Heart left ventricle (tissue), 16 donors: ENCODE results near the gene TBX3. TPM values are rescaled to one million over a fixed set of nuclear protein-coding genes. Genes with fewer than 3 reads are reported as not detected.

ENCODE experiments used
- ATAC-seq, 4 donors: fragments of 200-7000 bp; cut with Tn5 transposase; one replicate each; pipeline ENCODE4 v1.9.1; 2020 to 2022; ENCODE audit warnings: moderate library complexity in 4 of 4, mild to moderate bottlenecking in 3 of 4, moderate number of reproducible peaks in 1 of 4
- DNase-seq, 5 donors: peaks; one replicate each; pipeline ENCODE4 v3.0.0-alpha.2; 2020
- H3K27ac ChIP-seq, 12 donors: fragments of 200-600 bp; sonication (generic) in 4 of 12; one replicate each; pipeline versions ENCODE4 v1.5.0 to v1.8.0; 2016 to 2022; ENCODE audit warnings: mild to moderate bottlenecking in 2 of 12
- H3K27me3 ChIP-seq, 9 donors: fragments of 200-600 bp; sonication (generic) in 2 of 9; one replicate each; pipeline versions ENCODE4 v1.5.1 to v1.8.0; 2016 to 2022; ENCODE audit warnings: mild to moderate bottlenecking in 3 of 9
- H3K36me3 ChIP-seq, 9 donors: fragments of 200-600 bp; sonication (generic) in 2 of 9; one replicate each; pipeline versions ENCODE4 v1.5.0 to v1.8.0; 2018 to 2022; ENCODE audit warnings: mild to moderate bottlenecking in 2 of 9
- H3K4me1 ChIP-seq, 12 donors: fragments of 200-600 bp; sonication (generic) in 4 of 12; one replicate each; pipeline versions ENCODE4 v1.5.0 to v1.8.0; 2016 to 2022; ENCODE audit warnings: mild to moderate bottlenecking in 3 of 12
- H3K4me3 ChIP-seq, 12 donors: fragments of 200-600 bp; sonication (generic) in 4 of 12; one replicate each; pipeline versions ENCODE4 v1.5.0 to v1.8.0; 2017 to 2022; ENCODE audit warnings: mild to moderate bottlenecking in 9 of 12, moderate library complexity in 4 of 12
- H3K9me3 ChIP-seq, 12 donors: fragments of 200-600 bp; sonication (generic) in 4 of 12; one replicate each; pipeline versions ENCODE4 v1.5.0 to v1.8.0; 2016 to 2022; ENCODE audit warnings: mild to moderate bottlenecking in 1 of 12
- POLR2A ChIP-seq, 2 donors: fragments of 450-650 bp; IDR thresholded peaks; one replicate each; pipeline ENCODE4 v1.6.1; 2017; ENCODE audit warnings: antibody characterized with exemption in 2 of 2, mild to moderate bottlenecking in 2 of 2, moderate library complexity in 2 of 2
- WGBS, 4 donors: extraction: QIAGEN DNeasy Blood & Tissue Kit in 2 of 4; methylation state at CpG; one replicate each; pipeline versions ENCODE4 v1.1.5 to v1.1.7; 2013 to 2018; 5-methylcytosine and 5-hydroxymethylcytosine counted together
- intact Hi-C, 10 donors: fragments of 100-400 bp; cut with DNase I; formaldehyde crosslinking; loops; one replicate each; pipeline versions ENCODE4 v1.11.1 to v1.14.2; 2022
- polyA plus RNA-seq, 2 donors: library from polyadenylated mRNA; stranded (reverse); fragments of 200-250 nt; gene quantifications; one replicate each; pipeline ENCODE4 v1.2.3, GENCODE V29; 2013
- total RNA-seq, 9 donors: library from RNA; depleted of rRNA in 2 of 9; stranded (reverse); fragments of >200 nt in 2 of 9; fragmentation: NEBNext Ultra II Directional in 3 of 9; extraction: Animal tissue kit (Norgen Biotek cat#: 25700) in 3 of 9; gene quantifications; one replicate each; pipeline versions ENCODE4 v1.1.0 to v1.2.4, GENCODE V29; 2016 to 2023
- TF ChIP-seq, protein P1 (sequence below), 12 donors: fragments of 200-600 bp; sonication (generic) in 4 of 12; IDR thresholded peaks; one replicate each; pipeline versions ENCODE4 v1.5.0 to v1.8.0; 2018 to 2022; ENCODE audit warnings: antibody characterized with exemption in 12 of 12, mild to moderate bottlenecking in 5 of 12
- donor health status: ischemic (EF 13 %, LVEDD 7.1; RV severe dilation, severe dysfunction).
- donor health status: healthy with polysubstance abuse.
- donor health status: DM: no; HTN: yes; CAD: no.
- donor health status: DM: no; HTN: no; CAD: no.
- donor health status: ischemic (EF 25% LVEDD 6.9; RV normal size, moderate dysfunction).
- donor health status: ischemic (EF 25% LVEDD 5.7; RV mildly dilated, moderate dysfunction).
- donor health status: healthy.
- donor health status: DM: yes; HTN: yes; CAD: no.
- donor health status: ischemic (EF 35%, LVEDD 5.7; RV mildly dilated, moderate dysfunction).
- donor health status: nonischemic (EF 11% LVEDD 7.7; RV severe dilation, severe dysfunction).
- donor health status: DM: yes; HTN: yes; CAD: no.
- donor health status: PGD.
- donor health status: ischemic (EF 29% LVEDD 5.4; RV normal size, mild dysfunction).
- donor health status: nonischemic (EF 23%, LVEDD 6.1; RV moderate dilation, normal function).

TBX3 gene
- total and polyA plus RNA-seq, 11 donors: 10.3 to 31.3 (median 15.7) TPM

DNA sequence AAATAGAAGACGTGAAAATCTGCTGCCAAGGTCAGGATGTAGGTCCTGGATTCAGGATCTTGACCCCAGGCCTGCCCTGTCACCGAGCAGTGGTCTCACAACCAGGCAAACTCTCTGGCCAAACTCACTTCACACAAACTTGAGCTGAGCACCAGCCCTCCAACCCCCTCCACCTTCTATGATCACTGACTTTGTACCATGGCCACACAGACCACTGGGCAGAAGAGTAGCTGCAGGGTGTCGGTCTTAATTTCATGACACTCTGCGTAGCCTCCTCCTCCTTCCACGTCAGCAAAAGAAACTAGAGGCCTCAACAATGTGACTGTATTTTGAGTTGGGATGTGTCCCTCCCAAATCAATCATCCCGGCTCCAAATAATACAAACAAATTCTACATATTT lies 7.2 kb upstream of the TBX3 start:
- Histone ChIP-seq H3K4me3 (no peak overlapping the region), H3K4me1 (peaks cover 0 to 26% (median 12%) of the 10 kb centered on the region in 12 donors), H3K36me3 (no peaks in the 10 kb centered on the region), H3K27ac (no peak overlapping the region), H3K27me3 (peaks cover 35 to 100% (median 97%) of the 10 kb centered on the region in 9 donors), H3K9me3 (no peaks in the 10 kb centered on the region)
- 69 to 84% (median 82%) methylated on average over 6 of the region's 6 CpGs for WGBS, 4 donors
- intact Hi-C loops: no loop called here
- DNase-seq: no peak
- ATAC-seq: no peak
- TF ChIP-seq, protein P1, sequence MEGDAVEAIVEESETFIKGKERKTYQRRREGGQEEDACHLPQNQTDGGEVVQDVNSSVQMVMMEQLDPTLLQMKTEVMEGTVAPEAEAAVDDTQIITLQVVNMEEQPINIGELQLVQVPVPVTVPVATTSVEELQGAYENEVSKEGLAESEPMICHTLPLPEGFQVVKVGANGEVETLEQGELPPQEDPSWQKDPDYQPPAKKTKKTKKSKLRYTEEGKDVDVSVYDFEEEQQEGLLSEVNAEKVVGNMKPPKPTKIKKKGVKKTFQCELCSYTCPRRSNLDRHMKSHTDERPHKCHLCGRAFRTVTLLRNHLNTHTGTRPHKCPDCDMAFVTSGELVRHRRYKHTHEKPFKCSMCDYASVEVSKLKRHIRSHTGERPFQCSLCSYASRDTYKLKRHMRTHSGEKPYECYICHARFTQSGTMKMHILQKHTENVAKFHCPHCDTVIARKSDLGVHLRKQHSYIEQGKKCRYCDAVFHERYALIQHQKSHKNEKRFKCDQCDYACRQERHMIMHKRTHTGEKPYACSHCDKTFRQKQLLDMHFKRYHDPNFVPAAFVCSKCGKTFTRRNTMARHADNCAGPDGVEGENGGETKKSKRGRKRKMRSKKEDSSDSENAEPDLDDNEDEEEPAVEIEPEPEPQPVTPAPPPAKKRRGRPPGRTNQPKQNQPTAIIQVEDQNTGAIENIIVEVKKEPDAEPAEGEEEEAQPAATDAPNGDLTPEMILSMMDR (IDR thresholded peaks at IDR 0.05): no peak
- TF ChIP-seq POLR2A (IDR thresholded peaks at IDR 0.05): no peak

DNA sequence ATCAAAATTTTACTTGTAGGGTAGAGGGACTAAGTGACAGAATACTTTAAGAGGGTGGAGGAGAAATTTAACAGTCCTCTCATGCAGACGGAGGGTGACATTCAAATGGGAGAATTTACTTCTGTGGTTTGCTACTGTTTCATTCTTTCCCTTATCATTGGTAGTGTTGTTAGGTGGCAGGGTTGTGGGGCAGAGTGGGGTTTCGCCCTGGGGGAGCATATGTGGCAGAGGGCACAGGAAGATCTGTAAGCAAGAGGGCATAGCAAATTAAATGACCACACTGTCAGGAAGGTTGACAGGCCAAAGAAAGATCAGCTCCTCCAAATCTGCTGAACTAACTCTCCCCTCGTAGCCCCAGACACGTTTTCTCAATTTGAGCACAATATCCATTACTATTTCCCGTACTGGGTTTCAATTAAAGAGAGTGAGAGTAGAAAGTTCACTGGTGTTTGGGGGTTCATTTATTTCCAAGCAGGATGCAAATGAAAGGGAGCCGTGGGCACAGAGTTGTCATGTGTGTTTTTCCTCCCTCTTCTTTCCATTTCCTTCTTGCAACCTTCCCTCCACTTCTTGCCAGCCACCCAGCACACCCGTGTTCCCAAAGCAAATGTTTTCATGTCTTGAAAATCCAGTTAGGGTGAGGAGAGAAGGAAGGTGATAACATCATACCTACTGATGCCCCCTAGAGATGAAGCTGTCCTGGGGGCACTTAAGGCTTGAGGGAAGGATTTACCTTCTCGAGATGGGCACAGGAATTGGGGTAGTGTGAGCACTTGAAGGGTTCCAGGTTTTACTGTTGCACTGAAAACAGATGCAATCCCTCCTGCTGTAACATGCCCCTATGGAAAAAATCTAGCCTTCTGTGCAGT lies 6.5 kb upstream of the TBX3 start:
- TF ChIP-seq, protein P1 (IDR thresholded peaks at IDR 0.05): no peak
- no peak for TF ChIP-seq POLR2A (IDR thresholded peaks at IDR 0.05)
- ATAC-seq (no peak), DNase-seq (no peak)
- H3K4me3 ChIP-seq: no peak overlapping the region
- H3K9me3 ChIP-seq: no peaks in the 10 kb centered on the region
- H3K4me1 ChIP-seq: peaks cover 0 to 26% (median 12%) of the 10 kb centered on the region in 12 donors
- intact Hi-C loops: no loop called here
- H3K27ac ChIP-seq: no peak overlapping the region
- WGBS, 4 donors: 57 to 85% (median 80%) methylated on average over 8 of the region's 8 CpGs
- no peaks in the 10 kb centered on the region for H3K36me3 ChIP-seq
- peaks cover 33 to 99% (median 97%) of the 10 kb centered on the region in 9 donors for H3K27me3 ChIP-seq

DNA sequence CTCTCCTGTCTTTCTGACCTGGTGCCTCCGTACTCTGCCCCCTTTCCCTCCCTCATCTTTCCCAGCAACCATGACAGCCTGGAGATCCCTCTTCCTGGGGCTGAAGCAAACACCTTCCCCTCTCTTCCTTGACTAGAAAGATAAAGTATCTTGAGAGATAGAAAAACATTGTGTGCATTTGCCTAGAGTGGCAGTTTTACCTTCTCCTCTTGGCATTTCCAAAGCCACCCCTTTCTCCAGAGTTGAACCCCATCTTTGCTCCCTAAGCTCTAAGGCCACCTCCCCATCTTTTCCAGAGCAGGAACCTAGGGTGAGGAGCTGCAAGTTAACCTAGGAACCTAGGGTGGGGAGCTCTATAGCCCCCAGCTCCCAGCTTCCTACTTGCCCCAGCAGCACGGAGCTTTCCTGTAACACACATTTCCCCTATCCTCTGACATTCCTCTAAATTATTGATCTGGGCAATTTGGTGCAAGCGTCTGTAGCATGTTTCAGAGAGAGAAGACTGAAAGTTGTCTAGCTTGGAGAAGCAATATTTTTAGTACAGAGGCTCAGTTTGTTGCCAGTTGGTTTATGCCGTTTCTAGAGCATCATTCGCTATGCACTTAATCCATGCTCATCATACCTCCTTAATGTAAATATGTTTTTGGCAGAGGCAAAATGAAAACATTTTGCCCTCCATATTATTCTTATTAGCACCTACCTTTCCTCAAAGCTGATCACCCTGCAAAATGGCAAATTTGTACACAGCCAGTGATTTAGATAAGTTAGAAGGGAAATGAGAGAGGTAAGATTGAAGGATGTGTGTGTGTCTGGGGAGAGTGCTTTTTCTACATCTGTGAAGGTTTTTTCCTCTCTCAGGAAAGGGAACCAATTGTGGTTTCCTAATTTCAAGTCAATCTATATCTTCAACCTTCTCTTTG lies 5.4 kb upstream of the TBX3 start:
- TF ChIP-seq POLR2A (IDR thresholded peaks at IDR 0.05): no peak
- TF ChIP-seq, protein P1 (IDR thresholded peaks at IDR 0.05): no peak
- no peaks in the 10 kb centered on the region for H3K9me3 ChIP-seq
- ATAC-seq: no peak
- H3K36me3 ChIP-seq: no peaks in the 10 kb centered on the region
- no peak for DNase-seq
- H3K4me3 ChIP-seq: no peak overlapping the region
- WGBS, 4 donors: 48 to 72% (median 68%) methylated on average over 5 of the region's 5 CpGs
- peaks cover 26 to 98% (median 89%) of the 10 kb centered on the region in 9 donors for H3K27me3 ChIP-seq
- peaks cover 0 to 36% (median 20%) of the 10 kb centered on the region in 12 donors for H3K4me1 ChIP-seq
- H3K27ac ChIP-seq: no peak overlapping the region
- intact Hi-C loops: loop anchor here in 5 of 10 donors (10.0 kb wide), 6 partner anchors 105 to 815 kb away; no protein-coding TSS in a partner anchor
